H1 (cell line): ENCODE data around the gene TOPORS.

Source experiments
- CEBPB ChIP-seq: IDR thresholded peaks from 2 replicates; pipeline ENCODE4 v1.6.1; 2012; ENCODE audit warnings: low read depth, low read length
- EZH2 ChIP-seq: fragments of 200-600 bp; sonication (generic); IDR thresholded peaks from 2 replicates; pipeline ENCODE4 v1.7.1; 2012; ENCODE audit warnings: low read depth, mild to moderate bottlenecking, moderate library complexity, low read length, inconsistent platforms; ENCODE audit not compliant: severe bottlenecking
- POLR2AphosphoS5 ChIP-seq: IDR thresholded peaks from 2 replicates; pipeline ENCODE4 v1.6.1; 2011; ENCODE audit warnings: low read depth, low read length
- SAP30 ChIP-seq: fragments of 300-600 bp; sonication (generic); IDR thresholded peaks from 2 replicates; pipeline ENCODE4 v1.7.1; 2012; ENCODE audit warnings: low read length, moderate library complexity, mild to moderate bottlenecking, inconsistent platforms; ENCODE audit not compliant: insufficient read depth, insufficient replicate concordance
- SRF ChIP-seq: IDR thresholded peaks from 2 replicates; pipeline ENCODE4 v1.6.1; 2011; ENCODE audit warnings: mild to moderate bottlenecking, low read depth, low read length, moderate library complexity
- TAF1 ChIP-seq: IDR thresholded peaks from 2 replicates; pipeline ENCODE4 v1.6.1; 2011; ENCODE audit warnings: mild to moderate bottlenecking, low read depth, low read length
- USF2 ChIP-seq: IDR thresholded peaks from 2 replicates; pipeline ENCODE4 v1.6.1; 2011; ENCODE audit warnings: low read length, improper control_type of control experiment
- TF ChIP-seq, protein P1 (sequence below), 3 experiments: IDR thresholded peaks; 1 replicate in 2 of 3; 2 replicates in 1 of 3; pipeline versions ENCODE4 v1.5.1 to v1.6.1; 2011; ENCODE audit warnings: low read length in 3 of 3, mild to moderate bottlenecking in 3 of 3, inconsistent platforms in 2 of 3, low read depth in 1 of 3, moderate library complexity in 1 of 3; ENCODE audit not compliant: insufficient read depth in 1 of 3; ENCODE audit errors: control extremely low read depth in 1 of 3

GRCh38 chr9:32501868-32502267, 50.5 kb downstream of the TOPORS start:
- TF ChIP-seq, protein P1, sequence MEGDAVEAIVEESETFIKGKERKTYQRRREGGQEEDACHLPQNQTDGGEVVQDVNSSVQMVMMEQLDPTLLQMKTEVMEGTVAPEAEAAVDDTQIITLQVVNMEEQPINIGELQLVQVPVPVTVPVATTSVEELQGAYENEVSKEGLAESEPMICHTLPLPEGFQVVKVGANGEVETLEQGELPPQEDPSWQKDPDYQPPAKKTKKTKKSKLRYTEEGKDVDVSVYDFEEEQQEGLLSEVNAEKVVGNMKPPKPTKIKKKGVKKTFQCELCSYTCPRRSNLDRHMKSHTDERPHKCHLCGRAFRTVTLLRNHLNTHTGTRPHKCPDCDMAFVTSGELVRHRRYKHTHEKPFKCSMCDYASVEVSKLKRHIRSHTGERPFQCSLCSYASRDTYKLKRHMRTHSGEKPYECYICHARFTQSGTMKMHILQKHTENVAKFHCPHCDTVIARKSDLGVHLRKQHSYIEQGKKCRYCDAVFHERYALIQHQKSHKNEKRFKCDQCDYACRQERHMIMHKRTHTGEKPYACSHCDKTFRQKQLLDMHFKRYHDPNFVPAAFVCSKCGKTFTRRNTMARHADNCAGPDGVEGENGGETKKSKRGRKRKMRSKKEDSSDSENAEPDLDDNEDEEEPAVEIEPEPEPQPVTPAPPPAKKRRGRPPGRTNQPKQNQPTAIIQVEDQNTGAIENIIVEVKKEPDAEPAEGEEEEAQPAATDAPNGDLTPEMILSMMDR (IDR thresholded peaks at IDR 0.05; ENCODE audit: control extremely low read depth in 1 of 3, insufficient read depth in 1 of 3, low read depth in 1 of 3, low read length in 3 of 3): no peak
- TF ChIP-seq CEBPB (no peak), SRF (no peak), TAF1 (no peak), USF2 (no peak), SAP30 (no peak), EZH2 (no peak), POLR2AphosphoS5 (no peak)
